GM19324 (cell line): ENCODE measurements around the gene PSORS1C1.

Source experiments
- ATAC-seq: cut with Tn5 transposase; IDR thresholded peaks from one replicate; pipeline ENCODE4 v1.9.1; 2021; ENCODE audit warnings: mild to moderate bottlenecking, moderate library complexity; ENCODE audit not compliant: unreplicated experiment, low FRiP score

The PSORS1C1 gene

DNA sequence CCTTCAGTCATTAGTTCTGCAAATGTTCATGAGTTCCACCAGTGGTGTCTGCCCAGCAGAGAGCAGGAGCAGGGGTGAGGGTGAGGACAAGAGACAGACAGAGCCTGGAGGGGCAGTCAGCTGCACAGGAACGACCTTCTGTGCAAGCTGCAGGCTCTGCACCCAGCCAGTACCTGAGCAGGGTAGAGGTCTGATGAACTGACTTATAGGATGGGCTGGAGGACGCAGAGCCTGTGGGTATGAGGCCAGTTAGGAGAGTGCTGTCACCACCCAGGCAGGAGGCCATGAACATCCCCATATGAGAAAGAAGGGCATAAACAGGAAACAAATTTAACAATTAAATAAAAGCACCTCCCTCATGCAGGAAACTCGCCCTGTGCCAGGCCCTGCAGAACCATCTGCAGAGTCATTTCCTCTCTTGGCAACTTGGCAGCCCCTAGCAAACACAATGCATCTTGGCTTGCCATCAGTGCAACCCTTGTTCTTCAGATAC is 20.2 kb upstream of the PSORS1C1 start:
- no peak for ATAC-seq

DNA sequence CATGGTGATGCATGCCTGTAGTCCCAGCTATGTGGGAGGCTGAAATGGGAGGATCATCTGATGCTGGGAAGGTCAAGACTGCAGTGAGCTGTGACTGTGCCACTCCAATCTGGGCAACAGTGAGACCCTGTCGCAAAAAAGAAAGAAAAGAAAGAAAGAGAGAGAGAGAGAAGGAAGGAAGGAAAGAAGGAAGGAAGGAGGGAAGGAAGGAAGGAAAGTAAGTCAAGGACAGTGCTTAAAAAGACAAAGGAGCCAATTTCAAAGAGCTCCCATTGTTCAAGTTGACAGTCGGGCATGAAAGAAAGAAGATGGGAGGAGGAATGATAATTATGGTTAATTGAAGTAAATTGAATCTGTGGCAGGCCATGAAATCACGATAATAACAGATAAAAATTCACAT is 18.4 kb upstream of the PSORS1C1 start:
- ATAC-seq, result no peak

DNA sequence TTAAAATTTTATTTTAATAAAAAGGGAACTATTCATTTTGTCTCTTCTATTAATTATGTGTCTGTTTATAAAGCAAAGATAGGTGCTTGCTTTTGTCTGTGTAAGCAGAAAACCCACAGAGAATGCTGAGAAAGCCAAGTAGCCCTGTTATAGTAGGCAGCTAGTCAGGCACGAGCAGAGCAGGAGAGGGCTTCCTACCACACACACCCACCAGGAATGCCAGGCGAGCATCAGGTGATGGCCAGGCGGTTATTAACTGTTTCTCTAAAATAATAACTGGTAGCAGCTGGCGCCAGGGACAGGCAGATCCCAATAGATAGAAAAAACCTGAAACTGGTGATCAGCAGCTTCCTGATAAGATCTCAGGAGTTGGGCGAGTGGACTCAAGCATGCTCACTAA is 17.9 kb upstream of the PSORS1C1 start:
- no peak for ATAC-seq

DNA sequence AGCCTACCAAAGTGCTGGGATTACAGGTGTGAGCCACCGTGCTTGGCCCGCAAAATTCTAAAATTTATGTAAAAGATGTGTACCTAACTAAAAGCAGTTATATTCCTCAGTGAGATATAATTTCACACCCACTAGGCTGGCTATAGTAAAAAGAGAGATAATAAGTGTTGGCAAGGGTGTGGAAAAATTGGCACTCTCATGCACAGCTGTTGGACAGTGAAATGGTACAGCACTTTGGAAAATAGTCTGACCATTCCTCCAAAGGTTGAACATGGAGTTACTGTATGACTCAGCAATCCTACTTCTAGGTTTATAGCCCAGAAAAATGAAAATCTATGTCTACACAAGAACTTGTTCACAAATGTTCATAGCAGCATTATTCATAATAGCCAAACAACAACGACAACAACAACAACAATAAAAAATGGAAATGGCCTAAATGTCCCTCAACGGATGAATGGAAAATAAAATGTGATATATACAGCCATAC is 16.1 kb upstream of the PSORS1C1 start:
- ATAC-seq, result no peak

DNA sequence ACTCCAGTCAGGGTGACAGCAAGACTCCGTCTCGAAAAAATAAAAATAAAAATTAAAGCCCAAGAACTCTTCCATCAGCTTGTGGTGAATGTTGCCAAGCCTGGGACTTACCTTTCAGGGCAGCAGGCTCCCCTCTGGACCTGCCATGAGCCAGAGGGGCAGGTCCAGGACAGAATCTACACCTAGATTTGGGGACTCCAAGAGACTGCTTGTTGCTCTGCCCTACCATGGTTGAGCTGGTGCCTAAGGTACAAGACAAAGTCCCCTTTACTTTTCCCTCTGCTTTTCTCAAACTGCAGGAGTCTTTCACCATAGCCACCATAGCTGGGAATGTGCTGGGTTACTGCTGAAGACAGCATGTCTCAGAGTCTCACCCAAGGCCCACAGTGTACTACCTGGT is 11.5 kb upstream of the PSORS1C1 start:
- no peak for ATAC-seq

DNA sequence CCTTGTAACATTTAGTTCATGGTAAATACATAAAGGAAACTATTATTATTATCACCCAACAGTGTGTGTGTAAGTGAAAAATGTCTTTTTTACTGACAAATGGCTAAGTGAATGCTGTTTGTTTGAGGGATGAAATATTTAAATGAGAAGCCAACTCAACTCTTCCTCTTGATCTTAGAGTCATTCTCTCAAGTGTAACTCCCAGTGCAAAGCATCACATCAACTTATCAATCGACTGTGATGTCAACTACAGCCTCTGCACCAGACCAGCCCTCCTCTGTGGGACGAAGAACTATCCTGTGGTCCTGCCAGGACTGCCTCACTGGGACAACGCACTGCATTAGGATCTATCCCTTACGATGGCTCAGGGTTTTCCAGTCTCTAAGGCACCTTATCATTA is 7.5 kb upstream of the PSORS1C1 start:
- no peak for ATAC-seq

DNA sequence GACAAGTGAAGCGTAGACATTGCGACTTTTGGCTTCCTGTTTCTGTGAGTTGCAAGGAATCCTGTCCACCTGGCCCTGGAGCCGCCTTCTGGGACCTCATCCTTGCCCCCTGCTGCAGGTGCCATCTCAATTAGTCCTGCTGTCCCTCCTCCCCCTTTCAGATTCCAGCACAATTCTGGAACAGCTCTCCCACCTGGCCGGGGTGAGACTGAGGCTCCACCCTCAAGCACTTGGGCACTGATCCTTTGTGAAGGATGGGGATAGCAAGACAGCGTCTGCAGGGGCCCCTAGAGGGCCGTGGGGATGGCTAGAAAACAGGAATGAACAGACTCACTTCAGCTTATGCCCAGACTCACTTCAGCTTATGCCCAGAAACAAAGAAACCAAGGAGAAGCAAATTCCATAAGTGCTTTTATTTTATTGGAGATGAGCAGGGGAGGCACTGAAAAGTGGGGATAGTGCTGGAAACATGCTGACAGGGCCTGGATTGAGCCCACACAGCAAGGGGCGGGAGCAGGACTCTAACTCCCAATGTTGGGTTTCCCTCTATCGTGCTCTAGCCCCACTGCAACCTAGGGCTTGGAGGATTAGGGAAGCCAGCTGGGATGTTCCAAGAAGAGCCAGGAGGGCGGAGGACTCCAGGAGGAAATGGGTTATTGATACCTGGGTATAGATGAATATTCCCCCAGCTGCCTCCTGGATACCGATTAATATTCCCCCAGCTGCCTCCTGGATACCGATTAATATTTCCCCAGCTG is 3.6 kb upstream of the PSORS1C1 start:
- ATAC-seq, result no peak

DNA sequence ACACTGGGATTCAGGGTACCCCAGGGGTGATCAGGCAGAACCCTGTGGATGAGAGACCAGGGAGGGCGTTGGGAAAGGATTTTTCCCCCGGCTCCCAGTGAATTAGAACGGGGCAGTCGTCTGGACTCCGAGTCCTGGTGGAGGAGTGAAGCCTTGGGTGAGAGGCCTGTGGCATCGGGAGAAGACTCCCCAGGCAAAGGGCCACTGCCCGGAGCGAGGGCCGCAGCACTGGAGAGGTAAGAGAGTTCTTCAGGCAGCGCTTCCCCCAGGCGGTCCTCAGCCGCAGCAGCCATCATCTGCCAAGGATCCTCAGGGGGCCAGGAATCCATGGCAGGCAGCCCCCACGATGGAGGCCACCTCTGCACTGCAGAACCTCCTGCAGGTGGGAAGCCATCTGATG is 2.9 kb upstream of the PSORS1C1 start:
- ATAC-seq, result no peak

DNA sequence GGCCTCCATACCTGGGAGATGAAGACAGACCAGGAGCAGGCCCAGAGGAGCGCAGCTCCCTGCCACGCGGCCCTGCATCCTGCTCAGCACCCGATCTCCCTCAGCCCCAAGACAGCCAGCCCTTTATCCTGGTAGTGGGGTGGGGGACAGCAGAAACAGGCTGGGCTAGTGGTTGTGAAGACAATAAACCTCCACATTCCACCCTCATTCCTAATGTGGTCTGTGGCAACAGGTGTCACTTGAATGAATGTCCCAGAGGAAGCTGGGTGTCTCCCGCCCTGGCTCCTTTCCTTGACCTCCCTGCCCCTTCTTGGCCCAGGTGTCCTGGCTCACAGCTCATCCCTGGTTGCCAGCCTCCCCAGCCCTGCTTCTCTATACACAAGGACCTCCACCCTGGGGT is 2.1 kb upstream of the PSORS1C1 start, which contains the start of gene C6orf15:
Gene C6orf15, minus strand, starts transcription at position 98 of the 400 bp plus-strand sequence. Its CDS starts 20 bp downstream, at position 78.
- no peak for ATAC-seq

DNA sequence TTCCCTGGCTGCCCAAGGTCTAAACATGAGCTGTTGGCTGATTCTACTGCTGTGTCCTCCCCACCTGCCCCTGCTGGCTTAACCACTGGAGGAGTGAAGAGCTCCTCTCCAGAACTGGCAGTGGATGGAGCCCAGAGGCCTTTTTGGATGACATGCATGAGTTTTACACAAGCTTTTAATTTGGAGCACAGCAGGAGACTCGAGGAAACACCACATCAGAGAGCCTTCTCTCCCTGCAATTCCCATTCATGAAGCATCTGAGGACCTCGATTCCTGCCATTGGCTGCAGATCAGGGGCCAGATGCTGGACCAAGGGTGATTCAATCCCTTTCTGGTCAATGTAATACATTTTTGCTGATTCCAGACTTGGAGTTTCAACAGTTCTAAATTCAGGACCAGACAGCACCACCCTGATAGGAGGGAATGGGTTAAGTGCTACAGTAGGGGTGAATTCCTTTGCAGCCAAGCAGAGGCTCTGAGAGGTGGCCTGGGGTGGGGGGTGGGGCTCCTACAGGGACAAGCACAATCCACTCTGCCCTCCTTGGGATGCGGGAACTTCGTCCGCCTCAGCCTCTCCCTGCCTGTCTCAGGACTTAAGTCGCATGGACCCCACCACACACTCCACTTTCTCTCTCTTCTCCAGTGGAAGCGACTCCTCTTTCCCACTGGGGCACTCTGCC is 599 bp upstream of the PSORS1C1 start:
- no peak for ATAC-seq

DNA sequence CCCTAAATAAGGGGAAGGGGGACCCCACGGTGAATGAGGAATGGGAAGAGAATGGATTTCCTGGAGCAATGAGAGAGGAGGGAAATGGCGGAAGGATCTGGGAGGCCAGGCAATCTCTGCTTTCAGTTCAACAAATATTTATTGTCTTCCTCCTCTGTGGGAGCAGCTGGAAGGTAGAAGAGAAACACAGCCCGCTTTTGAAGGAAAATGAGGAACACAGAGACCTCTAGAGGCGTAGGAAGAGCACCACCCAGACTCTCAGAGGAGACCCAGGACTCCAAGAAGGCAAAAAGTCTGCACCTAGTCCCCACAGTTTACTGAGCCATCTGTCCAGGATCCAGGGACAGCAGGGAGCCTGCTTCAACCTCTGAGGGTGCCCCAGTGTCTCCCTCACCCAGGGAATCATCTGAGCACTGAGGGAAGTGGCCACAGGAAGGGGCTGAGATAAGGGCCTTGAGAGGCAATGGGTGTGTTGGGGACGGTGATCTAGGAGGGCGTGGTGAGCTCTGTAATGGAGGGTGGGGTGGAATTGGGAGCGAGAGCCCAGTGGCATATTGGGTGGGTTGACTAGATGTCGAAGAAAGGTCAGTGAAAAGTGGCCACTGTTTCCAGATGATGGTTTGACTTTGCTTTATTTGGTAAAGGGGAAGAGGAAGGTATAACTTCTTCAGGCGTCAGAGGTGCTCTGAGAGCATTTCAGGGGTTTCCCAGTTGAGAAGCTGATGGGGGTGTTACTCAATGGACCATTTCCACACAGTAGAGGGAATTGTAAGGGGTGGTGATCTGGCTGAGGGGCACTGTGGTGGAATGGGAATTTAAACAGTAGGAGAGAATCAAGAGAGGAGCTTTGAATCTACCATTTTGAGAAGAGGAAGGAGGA is 610 bp downstream of the PSORS1C1 start:
- ATAC-seq, result no peak

DNA sequence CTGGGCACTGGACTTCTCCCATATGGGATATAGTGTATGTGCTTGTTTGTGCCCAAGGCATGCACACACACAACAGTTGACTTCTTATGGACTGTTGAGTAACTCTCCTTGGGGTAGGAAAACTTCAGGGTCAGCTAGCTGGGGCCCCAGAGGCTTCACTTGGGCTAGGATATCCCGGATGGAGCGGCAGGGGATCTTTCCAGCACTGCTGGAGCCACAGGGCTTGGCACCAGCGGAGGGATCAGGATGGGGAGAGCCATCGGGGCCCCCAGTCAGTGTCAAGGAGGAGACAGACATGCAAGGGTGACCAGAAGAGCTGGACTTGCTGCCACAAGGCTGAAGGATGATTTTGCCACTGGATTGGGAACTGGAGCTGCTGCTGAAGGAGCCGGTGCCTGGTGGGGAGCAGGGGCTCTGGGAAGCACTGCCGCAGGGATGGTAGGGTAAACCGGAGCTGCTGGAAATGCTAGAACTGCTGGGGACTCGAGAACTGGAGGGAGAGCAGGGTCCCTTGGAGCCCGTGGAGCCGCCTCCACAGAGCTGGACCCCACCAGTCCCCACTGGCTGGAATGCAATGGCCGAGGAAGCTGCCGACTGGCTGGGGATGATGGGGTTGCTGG is 1.5 kb downstream of the PSORS1C1 start:
- ATAC-seq, result no peak

DNA sequence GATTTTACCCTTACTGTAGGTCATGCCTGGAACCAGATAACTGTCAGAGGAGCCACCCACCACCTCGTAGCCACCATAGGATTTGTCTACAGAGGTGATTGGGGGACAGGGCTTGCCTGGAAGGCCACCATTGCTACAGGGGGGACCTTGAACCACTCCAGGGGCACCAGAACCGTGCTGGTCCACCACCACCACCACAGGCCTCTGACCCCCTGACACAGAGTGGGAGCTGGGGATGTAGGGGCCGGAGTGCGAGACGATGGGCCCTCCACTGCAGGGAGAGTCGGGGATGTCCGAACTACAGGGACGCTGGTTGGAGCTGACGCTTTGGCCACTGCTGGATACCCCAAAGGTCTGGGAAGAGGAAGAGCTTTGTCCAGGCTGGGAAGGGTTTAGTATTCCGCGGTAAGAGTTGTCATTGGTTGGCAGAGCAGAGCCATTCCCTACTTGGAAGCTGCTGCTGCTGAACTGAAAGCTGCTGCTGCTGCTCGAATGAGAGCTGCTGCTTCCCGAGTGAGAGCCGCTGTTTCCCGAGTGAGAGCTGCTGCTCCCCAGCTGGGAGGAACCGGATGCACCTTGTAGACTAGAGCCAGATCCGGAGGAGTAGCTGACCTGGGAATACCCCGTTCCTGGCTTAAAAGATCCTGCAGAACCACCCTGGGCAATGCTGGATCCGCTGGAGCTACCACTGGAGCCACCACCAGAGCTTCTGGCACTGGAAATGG is 2.2 kb downstream of the PSORS1C1 start:
- no peak for ATAC-seq

DNA sequence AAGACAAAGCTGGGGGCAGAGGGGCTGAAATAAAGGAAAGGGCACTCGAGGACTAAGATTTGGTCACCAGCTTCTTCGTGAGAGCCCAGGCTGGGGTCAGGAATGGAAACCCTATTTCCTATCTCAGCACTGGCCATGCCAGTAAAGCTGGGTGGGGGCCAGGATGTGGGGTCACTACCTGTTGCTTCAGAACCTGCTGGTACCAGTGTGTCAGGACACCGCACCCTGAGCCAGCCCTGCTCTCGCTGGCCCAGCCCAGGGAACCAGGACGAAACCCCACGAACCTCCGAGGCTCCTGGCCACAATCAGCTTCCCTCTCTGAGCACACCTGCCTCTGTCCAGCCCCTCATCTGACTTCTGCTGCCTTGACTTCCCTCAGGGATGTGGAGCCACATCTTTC is 3.6 kb downstream of the PSORS1C1 start:
- ATAC-seq, result no peak

DNA sequence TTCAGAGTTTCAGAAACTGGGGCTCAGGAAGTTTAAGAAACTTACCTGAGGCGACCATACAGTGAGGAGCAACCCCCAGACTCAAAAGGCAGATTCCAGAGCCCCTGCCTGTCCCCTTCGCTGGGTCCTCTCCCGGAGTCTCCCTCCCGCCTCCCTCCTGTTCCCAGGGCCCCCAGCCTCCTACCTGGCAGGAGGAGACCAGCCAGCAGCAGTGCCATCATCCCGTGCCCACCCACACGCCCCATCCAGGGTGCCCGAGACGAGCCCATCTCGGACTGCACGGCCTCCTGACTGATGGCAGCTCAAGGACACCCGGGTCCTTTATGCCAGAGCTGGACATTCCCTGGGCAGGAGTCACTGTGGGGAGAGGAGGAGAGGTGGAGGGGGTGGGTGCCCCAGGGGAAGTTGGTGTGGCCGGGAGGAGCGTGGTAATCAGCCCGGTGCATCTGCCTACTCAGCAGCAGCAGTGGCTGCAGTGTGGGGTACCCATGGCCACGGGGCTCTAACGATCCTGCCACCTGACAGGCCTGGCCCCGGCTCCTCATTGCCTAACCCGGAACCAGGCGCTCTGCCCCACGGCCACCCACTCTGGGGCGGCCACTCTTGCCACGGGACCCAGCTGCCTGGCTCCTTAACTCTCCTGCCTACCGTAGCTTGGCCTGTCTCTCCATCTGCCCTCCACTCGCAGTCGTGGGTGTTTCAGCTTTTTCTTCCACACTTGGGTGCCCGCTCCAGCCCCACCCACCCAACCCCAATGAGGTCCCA is 5.7 kb downstream of the PSORS1C1 start, which contains the start of gene CDSN:
Gene CDSN, minus strand, starts transcription at position 296 of the 765 bp plus-strand sequence. Its CDS starts 27 bp downstream, at position 269.
- no peak for ATAC-seq

DNA sequence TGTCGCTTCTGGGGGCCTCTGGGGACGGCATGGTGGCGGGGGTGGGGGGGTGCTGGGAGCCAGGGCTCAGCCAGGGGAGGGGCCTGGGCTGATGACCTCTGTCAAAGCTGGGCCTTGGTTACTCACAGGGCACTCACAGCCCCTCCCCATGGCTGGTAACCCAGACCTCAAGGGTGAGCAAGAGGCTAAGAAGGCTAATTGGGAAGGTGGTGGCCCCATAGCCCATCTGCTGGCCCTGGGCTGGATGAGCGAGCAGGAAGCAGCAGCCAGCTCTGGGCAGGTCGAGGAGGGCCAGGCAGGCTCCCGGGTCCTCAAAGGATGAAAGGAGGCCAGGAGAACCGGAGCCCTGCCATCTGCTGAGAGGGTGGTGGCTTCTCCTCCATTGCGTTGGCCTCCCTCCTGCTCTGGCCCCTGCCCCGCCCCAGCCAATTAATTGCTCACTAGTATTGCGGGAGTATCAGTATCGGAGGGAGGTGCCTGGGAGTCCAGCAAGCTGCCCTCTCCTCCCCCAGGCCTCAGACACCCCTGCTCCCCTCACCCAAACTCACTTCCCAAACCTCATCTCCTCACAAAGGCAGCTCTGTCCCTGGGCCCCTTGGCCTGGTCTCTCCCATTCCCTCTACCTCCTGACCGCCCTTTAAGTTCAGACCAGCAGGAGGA is 6.7 kb downstream of the PSORS1C1 start:
- ATAC-seq, result no peak

DNA sequence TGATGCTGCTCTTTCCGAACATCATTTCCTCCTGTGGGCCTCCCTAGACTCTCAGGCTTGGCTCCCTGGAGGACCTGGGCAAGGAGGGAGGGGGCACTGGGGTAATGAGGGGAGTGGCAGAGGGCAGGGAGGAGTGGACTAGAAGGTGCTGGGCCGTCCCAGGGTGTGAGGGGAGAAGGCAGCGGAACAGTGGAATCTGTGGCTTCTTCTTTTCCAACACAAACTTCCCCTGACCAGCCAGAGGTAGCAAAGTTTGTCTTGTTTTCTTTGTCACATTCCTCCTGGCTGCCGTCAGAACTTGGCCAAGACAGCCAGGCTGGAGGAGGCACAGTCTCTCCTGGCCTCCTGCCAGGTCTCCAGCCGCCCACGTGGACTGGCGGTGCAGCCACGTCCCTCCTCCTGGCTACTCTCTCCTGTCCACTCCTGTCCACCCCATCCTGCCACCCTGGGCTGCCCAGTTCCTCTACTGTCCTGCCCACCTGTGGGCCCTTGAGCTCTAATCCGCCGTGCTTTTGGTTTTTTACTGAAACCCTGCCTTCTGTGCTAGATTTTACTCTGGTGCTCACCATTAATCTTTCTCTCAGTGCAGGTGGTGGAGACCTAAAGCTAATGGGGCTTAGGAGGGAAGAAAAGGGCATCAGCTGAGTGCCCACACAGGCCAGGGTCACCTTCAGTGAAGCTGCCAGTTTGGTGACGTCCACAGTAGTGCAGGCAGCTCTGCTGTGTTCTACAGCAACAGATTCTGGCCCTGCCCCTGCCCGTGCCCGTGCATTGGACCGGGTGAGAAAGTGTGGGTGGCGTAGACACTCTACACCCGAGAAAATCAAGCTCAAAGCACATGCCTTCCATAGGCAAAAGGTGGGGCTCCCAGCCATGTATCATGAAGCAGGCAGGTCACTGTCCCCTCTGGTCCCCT is 8.4 kb downstream of the PSORS1C1 start:
- no peak for ATAC-seq
